Activated CD8-positive, alpha-beta T cell treated with anti-CD3 and anti-CD28 coated beads for 36 hours (primary cell): ENCODE data around the gene SORCS2. TPM values are rescaled to one million over a fixed set of nuclear protein-coding genes. Genes with fewer than 3 reads are reported as not detected.

Experiments
- ATAC-seq: fragments of 200-7000 bp; cut with Tn5 transposase; one replicate; pipeline ENCODE4 v1.10.0; 2021; ENCODE audit warnings: mild to moderate bottlenecking, moderate library complexity
- CTCF ChIA-PET: fragments of 350-600 bp; sonication (Branson Sonifier 250); formaldehyde crosslinking; loops from one replicate; lab custom pipeline; 2021; ENCODE audit warnings: antibody characterized with exemption; lab: Charles Lee
- POLR2A ChIA-PET: fragments of 350-600 bp; sonication (Branson Sonifier 250); formaldehyde crosslinking; loops from one replicate; lab custom pipeline; 2021; ENCODE audit warnings: antibody characterized with exemption; lab: Charles Lee
- DNase-seq: peaks from one replicate; pipeline ENCODE4 v3.0.0-alpha.2; 2020
- H3K27ac Mint-ChIP-seq: one replicate; pipeline ENCODE4 v1.8.0; 2021; ENCODE audit warnings: mild to moderate bottlenecking, mixed read lengths
- H3K27me3 Mint-ChIP-seq: one replicate; pipeline ENCODE4 v1.8.0; 2021; ENCODE audit warnings: mixed read lengths
- H3K36me3 Mint-ChIP-seq: one replicate; pipeline ENCODE4 v1.8.0; 2021; ENCODE audit warnings: low read depth, mixed read lengths
- H3K4me1 Mint-ChIP-seq: one replicate; pipeline ENCODE4 v1.8.0; 2021; ENCODE audit warnings: low read depth, mixed read lengths
- H3K4me3 Mint-ChIP-seq: one replicate; pipeline ENCODE4 v1.8.0; 2021; ENCODE audit warnings: mild to moderate bottlenecking, moderate library complexity, mixed read lengths
- H3K9me3 Mint-ChIP-seq: one replicate; pipeline ENCODE4 v1.8.0; 2021; ENCODE audit warnings: mixed read lengths
- intact Hi-C: fragments of 100-400 bp; cut with micrococcal nuclease; formaldehyde crosslinking; loops from one replicate; pipeline ENCODE4 v1.10.0; 2022
- total RNA-seq, 2 experiments: library from RNA; stranded (reverse); gene quantifications; one replicate each; pipeline ENCODE4 v1.2.3, GENCODE V29; 2021
- TF ChIP-seq, protein P1 (sequence below): fragments of 200-600 bp; IDR thresholded peaks from one replicate; pipeline ENCODE4 v1.8.0; 2022; ENCODE audit warnings: antibody characterized with exemption, mild to moderate bottlenecking

Gene SORCS2
- total RNA-seq, 2 experiments from 2014 or later, result 0.05 TPM; not detected in 1

DNA sequence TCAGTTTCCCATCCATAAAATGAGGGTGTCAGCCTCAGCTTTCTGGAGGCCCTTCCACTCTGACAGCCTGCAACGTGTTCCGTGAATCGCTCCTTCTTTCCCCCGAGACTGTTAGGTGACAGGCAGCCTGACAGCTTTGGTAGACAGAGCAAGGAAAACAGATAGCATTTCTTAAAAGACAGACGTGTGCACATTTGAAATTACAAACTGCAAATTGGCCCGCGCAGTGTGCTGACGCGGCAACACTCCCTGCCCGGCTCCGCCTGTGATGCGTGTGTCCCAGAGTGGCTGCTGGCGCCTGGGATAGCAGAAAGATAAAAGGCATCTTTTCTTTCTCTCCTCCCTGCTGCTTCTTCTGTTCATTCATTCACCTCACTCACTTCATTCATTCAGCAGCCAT is 502.0 kb downstream of the SORCS2 start:
- no peak for ATAC-seq
- no peak overlapping the region for H3K4me3 Mint-ChIP-seq
- H3K9me3 Mint-ChIP-seq, result no peaks in the 10 kb centered on the region
- peaks cover 8% of the 10 kb centered on the region for H3K27me3 Mint-ChIP-seq
- intact Hi-C loops, result no loop called here
- DNase-seq, result no peak
- TF ChIP-seq, protein P1, sequence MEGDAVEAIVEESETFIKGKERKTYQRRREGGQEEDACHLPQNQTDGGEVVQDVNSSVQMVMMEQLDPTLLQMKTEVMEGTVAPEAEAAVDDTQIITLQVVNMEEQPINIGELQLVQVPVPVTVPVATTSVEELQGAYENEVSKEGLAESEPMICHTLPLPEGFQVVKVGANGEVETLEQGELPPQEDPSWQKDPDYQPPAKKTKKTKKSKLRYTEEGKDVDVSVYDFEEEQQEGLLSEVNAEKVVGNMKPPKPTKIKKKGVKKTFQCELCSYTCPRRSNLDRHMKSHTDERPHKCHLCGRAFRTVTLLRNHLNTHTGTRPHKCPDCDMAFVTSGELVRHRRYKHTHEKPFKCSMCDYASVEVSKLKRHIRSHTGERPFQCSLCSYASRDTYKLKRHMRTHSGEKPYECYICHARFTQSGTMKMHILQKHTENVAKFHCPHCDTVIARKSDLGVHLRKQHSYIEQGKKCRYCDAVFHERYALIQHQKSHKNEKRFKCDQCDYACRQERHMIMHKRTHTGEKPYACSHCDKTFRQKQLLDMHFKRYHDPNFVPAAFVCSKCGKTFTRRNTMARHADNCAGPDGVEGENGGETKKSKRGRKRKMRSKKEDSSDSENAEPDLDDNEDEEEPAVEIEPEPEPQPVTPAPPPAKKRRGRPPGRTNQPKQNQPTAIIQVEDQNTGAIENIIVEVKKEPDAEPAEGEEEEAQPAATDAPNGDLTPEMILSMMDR, result no peak
- CTCF ChIA-PET, result no interaction called here
- POLR2A ChIA-PET, result no interaction called here
- H3K36me3 Mint-ChIP-seq, result no peaks in the 10 kb centered on the region
- H3K27ac Mint-ChIP-seq, result no peak overlapping the region
- no peaks in the 10 kb centered on the region for H3K4me1 Mint-ChIP-seq

DNA sequence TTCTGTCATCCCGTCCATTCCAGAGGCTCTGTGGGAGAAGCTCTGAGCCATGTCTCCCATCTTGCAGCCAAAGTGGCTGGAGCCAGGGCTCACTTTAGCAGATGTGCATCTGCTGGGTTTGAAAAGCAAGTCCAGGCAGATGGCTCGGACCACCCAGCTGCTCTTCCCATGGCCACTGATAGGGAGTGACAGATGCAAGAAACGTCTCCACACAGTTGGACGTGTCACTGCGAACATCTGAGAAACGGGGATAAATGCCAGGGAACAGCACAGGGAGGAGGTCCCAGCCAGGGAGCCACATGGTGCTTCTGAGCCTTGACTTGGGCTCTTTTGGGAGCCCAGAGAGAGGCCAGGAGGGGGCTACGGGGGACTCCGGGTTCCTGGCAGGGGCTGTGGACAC is 505.0 kb downstream of the SORCS2 start:
- H3K4me1 Mint-ChIP-seq, result no peaks in the 10 kb centered on the region
- H3K36me3 Mint-ChIP-seq, result no peaks in the 10 kb centered on the region
- intact Hi-C loops, result no loop called here
- ChIA-PET POLR2A (no interaction called here), CTCF (no interaction called here)
- H3K27ac Mint-ChIP-seq, result no peak overlapping the region
- ATAC-seq (no peak), DNase-seq (no peak)
- TF ChIP-seq, protein P1, result no peak
- no peaks in the 10 kb centered on the region for H3K9me3 Mint-ChIP-seq
- no peak overlapping the region for H3K4me3 Mint-ChIP-seq
- H3K27me3 Mint-ChIP-seq, result peaks cover 12% of the 10 kb centered on the region

DNA sequence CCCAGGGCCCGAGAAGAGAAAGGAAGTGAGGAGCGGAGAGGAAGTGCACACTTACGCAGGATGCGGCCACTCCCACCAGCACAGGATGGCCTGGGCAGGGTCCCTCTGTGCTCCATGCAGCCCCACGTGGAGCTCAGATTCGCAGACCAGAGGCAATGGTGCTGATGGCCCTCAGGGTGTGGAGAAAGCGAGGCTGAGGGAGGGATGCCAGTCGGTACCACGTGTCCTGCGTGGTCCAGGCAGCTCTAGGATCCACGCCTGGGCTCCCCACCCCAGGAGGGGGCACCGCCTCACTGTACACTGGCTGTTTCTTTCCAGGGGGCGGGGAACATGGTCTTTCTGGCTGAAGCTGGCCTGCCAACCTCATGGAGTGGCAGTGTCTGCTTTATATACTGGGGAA is 505.5 kb downstream of the SORCS2 start:
- TF ChIP-seq, protein P1, result no peak
- Mint-ChIP-seq H3K27me3 (peaks cover 12% of the 10 kb centered on the region), H3K4me1 (no peaks in the 10 kb centered on the region), H3K9me3 (no peaks in the 10 kb centered on the region), H3K27ac (no peak overlapping the region), H3K36me3 (no peaks in the 10 kb centered on the region), H3K4me3 (no peak overlapping the region)
- CTCF ChIA-PET, result no interaction called here
- ATAC-seq (no peak), DNase-seq (no peak)
- POLR2A ChIA-PET, result no interaction called here
- intact Hi-C loops, result no loop called here

DNA sequence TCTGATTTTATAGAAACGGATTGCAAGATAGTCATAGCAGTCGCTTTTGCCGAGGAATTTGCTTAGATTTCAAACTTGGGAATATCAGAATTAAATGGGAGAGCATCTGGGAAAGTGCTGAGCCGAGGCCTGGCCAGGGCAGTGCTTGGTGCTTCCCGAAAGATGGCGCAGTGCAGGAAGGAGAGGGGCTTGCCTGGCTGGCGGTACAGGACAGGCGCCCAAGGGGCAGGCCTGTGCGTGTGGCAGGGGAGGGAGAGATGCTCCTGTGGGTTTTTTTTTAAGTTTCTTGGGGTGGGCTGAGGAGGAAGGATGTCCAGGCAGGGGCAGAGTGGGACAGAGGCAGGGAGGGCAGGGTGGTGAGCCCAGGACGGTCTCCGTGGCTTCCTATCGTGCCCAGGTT is 506.2 kb downstream of the SORCS2 start:
- H3K4me1 Mint-ChIP-seq, result no peaks in the 10 kb centered on the region
- H3K9me3 Mint-ChIP-seq, result no peaks in the 10 kb centered on the region
- ChIA-PET CTCF (no interaction called here), POLR2A (no interaction called here)
- H3K4me3 Mint-ChIP-seq, result no peak overlapping the region
- peaks cover 12% of the 10 kb centered on the region for H3K27me3 Mint-ChIP-seq
- ATAC-seq (no peak), DNase-seq (no peak)
- TF ChIP-seq, protein P1, result no peak
- no peak overlapping the region for H3K27ac Mint-ChIP-seq
- intact Hi-C loops, result no loop called here
- H3K36me3 Mint-ChIP-seq, result no peaks in the 10 kb centered on the region

DNA sequence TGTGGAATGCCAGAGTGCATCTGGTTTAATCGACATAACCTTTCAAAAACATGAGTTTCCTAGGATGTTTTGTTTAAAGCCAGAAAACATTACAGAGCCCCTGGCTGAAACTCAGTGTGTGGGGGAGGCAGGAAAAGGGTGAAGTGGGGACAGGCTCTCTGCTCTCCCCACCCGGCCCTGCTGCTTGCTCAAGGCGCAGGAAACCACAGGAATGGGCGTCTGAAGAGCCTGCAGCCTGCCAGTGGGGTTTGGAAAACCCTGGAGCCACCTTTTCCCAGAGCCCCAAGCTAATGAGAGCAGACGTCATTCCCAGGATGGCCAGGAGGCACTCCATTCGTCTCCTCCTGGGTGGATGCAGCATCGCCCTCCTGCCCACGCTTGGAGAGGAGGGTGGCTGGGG is 506.7 kb downstream of the SORCS2 start:
- Mint-ChIP-seq H3K4me1 (no peaks in the 10 kb centered on the region), H3K27me3 (peaks cover 12% of the 10 kb centered on the region), H3K27ac (no peak overlapping the region), H3K36me3 (no peaks in the 10 kb centered on the region), H3K9me3 (no peaks in the 10 kb centered on the region), H3K4me3 (no peak overlapping the region)
- TF ChIP-seq, protein P1, result no peak
- ATAC-seq (no peak), DNase-seq (no peak)
- ChIA-PET CTCF (no interaction called here), POLR2A (no interaction called here)
- intact Hi-C loops, result no loop called here
